NCI-H82 (cell line): ENCODE data around the gene SH3D19.
"Not testable (repeated sequence)": the region's sequence is repeated elsewhere in the genome, so short reads cannot be mapped to it uniquely, and the experiment has no call there.

ENCODE experiments used
- DNase-seq: peaks from one replicate; lab custom pipeline; 2025; lab: John Stamatoyannopoulos, UW

Gene SH3D19

GRCh38 chr4:151322570-151322969 lies 2.8 kb downstream of the SH3D19 start:
- no peak for DNase-seq

GRCh38 chr4:151322161-151322560 lies 3.2 kb downstream of the SH3D19 start:
- not testable (repeated sequence) for DNase-seq

GRCh38 chr4:151321586-151321985 lies 3.8 kb downstream of the SH3D19 start:
- DNase-seq, result no peak

GRCh38 chr4:151319490-151319889 lies 5.9 kb downstream of the SH3D19 start:
- DNase-seq, result no peak

GRCh38 chr4:151318307-151319006 lies 6.9 kb downstream of the SH3D19 start:
- DNase-seq, result no peak

GRCh38 chr4:151316645-151317044 lies 8.8 kb downstream of the SH3D19 start:
- peak; percentile 75 for DNase-seq

GRCh38 chr4:151315212-151315886 lies 10.1 kb downstream of the SH3D19 start:
- peak; percentile 21 for DNase-seq

- no peak for DNase-seq
Observed at GRCh38 chr4:151314479-151314878, 10.9 kb downstream of the SH3D19 start.

GRCh38 chr4:151314010-151314355 lies 11.4 kb downstream of the SH3D19 start:
- DNase-seq, result no peak

- no peak for DNase-seq
Observed at GRCh38 chr4:151313306-151314009, 11.9 kb downstream of the SH3D19 start.

- no peak for DNase-seq
Observed at GRCh38 chr4:151310124-151310728, 15.2 kb downstream of the SH3D19 start.

- peak; percentile 42 for DNase-seq
Observed at GRCh38 chr4:151304755-151305154, 20.6 kb downstream of the SH3D19 start.

GRCh38 chr4:151304226-151304625 lies 21.2 kb downstream of the SH3D19 start:
- no peak for DNase-seq

- DNase-seq, result no peak
Observed at GRCh38 chr4:151302432-151302831, 23.0 kb downstream of the SH3D19 start.

GRCh38 chr4:151297170-151297569 lies 28.2 kb downstream of the SH3D19 start:
- DNase-seq, result no peak

- no peak for DNase-seq
Observed at GRCh38 chr4:151296227-151296626, 29.2 kb downstream of the SH3D19 start.

- no peak for DNase-seq
Observed at GRCh38 chr4:151294833-151295496, 30.4 kb downstream of the SH3D19 start.

- DNase-seq, result no peak
Observed at GRCh38 chr4:151292038-151292437, 33.4 kb downstream of the SH3D19 start.

- DNase-seq, result no peak
Observed at GRCh38 chr4:151291485-151291884, 33.9 kb downstream of the SH3D19 start.

GRCh38 chr4:151287409-151287808 lies 38.0 kb downstream of the SH3D19 start:
- DNase-seq, result no peak

- DNase-seq, result no peak
Observed at GRCh38 chr4:151284534-151285245, 40.7 kb downstream of the SH3D19 start.
